Mesenchymal stem cell (in vitro differentiated cells and primary cell): ENCODE results near the gene FKBP11.
A peak's percentile ranks its signal among the peaks of the same experiment; 100 is the strongest.

Experiments
- DNase-seq: peaks from one replicate; pipeline ENCODE4 v3.0.0-alpha.2; 2013
- H2AFZ ChIP-seq: one replicate; pipeline ENCODE4 v1.6.1; 2013; ENCODE audit warnings: low read depth, mild to moderate bottlenecking, control low read depth, inconsistent platforms, low read length, moderate library complexity
- H2AK5ac ChIP-seq: 2 replicates; pipeline ENCODE4 v1.6.1; 2013; ENCODE audit warnings: low read length, moderate library complexity, mild to moderate bottlenecking, inconsistent platforms; ENCODE audit not compliant: severe bottlenecking
- H2BK120ac ChIP-seq: one replicate; pipeline ENCODE4 v1.6.1; 2013; ENCODE audit warnings: low read depth, mild to moderate bottlenecking, inconsistent platforms, low read length, moderate library complexity
- H2BK12ac ChIP-seq, 2 experiments: one replicate each; pipeline ENCODE4 v1.6.1; 2013; ENCODE audit warnings: inconsistent platforms in 2 of 2, low read length in 2 of 2, mild to moderate bottlenecking in 2 of 2, moderate library complexity in 2 of 2, control low read depth in 1 of 2
- H2BK15ac ChIP-seq: one replicate; pipeline ENCODE4 v1.6.1; 2013; ENCODE audit warnings: mild to moderate bottlenecking, low read depth, inconsistent platforms; ENCODE audit not compliant: poor library complexity, severe bottlenecking
- H2BK5ac ChIP-seq: 2 replicates; pipeline ENCODE4 v1.6.1; 2013; ENCODE audit warnings: low read depth, mild to moderate bottlenecking, low read length, control low read depth, inconsistent platforms; ENCODE audit not compliant: poor library complexity, severe bottlenecking
- H3K14ac ChIP-seq, 2 experiments: one replicate each; pipeline ENCODE4 v1.6.1; 2013; ENCODE audit warnings: inconsistent platforms in 2 of 2, low read length in 2 of 2, control low read depth in 1 of 2, mild to moderate bottlenecking in 1 of 2, moderate library complexity in 1 of 2
- H3K18ac ChIP-seq, 2 experiments: one replicate each; pipeline ENCODE4 v1.6.1; 2013; ENCODE audit warnings: inconsistent platforms in 2 of 2, low read length in 2 of 2, control low read depth in 1 of 2, low read depth in 1 of 2, mild to moderate bottlenecking in 1 of 2
- H3K23ac ChIP-seq, 2 experiments: one replicate each; pipeline ENCODE4 v1.6.1; 2013; ENCODE audit warnings: inconsistent platforms in 2 of 2, low read length in 2 of 2, mild to moderate bottlenecking in 2 of 2, moderate library complexity in 2 of 2, control low read depth in 1 of 2
- H3K27ac ChIP-seq: 2 replicates; pipeline ENCODE4 v1.5.1; 2013; ENCODE audit warnings: mild to moderate bottlenecking, moderate library complexity, low read length, control low read depth, inconsistent platforms; ENCODE audit not compliant: poor library complexity, severe bottlenecking
- H3K27me3 ChIP-seq, 2 experiments: 2 replicates each; pipeline versions ENCODE4 v1.6.1 to v1.7.0; 2013; ENCODE audit warnings: low read length in 2 of 2, mild to moderate bottlenecking in 2 of 2, moderate library complexity in 2 of 2, control low read depth in 1 of 2, inconsistent platforms in 1 of 2; ENCODE audit not compliant: control insufficient read depth in 1 of 2, insufficient read depth in 1 of 2
- H3K36me3 ChIP-seq, 2 experiments: 2 replicates each; pipeline versions ENCODE4 v1.6.1 to v1.7.0; 2013; ENCODE audit warnings: low read length in 2 of 2, control low read depth in 1 of 2, inconsistent platforms in 1 of 2, low read depth in 1 of 2, mild to moderate bottlenecking in 1 of 2; ENCODE audit not compliant: insufficient read depth in 2 of 2, control insufficient read depth in 1 of 2
- H3K4ac ChIP-seq, 2 experiments: one replicate each; pipeline ENCODE4 v1.6.1; 2013; ENCODE audit warnings: inconsistent platforms in 2 of 2, low read length in 2 of 2, mild to moderate bottlenecking in 2 of 2, moderate library complexity in 2 of 2, control low read depth in 1 of 2, low read depth in 1 of 2
- H3K4me1 ChIP-seq: 2 replicates; pipeline ENCODE4 v1.6.1; 2013; ENCODE audit warnings: low read depth, low read length, control low read depth; ENCODE audit not compliant: control insufficient read depth, insufficient read depth
- H3K4me2 ChIP-seq: 2 replicates; pipeline ENCODE4 v1.6.1; 2013; ENCODE audit warnings: low read length, mild to moderate bottlenecking, inconsistent platforms; ENCODE audit not compliant: poor library complexity, severe bottlenecking
- H3K4me3 ChIP-seq, 2 experiments: 2 replicates each; pipeline versions ENCODE4 v1.5.1 to v1.7.0; 2013; ENCODE audit warnings: low read length in 2 of 2, mild to moderate bottlenecking in 2 of 2, control low read depth in 1 of 2, low read depth in 1 of 2; ENCODE audit not compliant: insufficient read depth in 1 of 2
- H3K79me1 ChIP-seq: replicated peaks from 2 replicates; pipeline ENCODE4 v1.6.1; 2013; ENCODE audit warnings: mild to moderate bottlenecking, control low read depth, low read length, inconsistent platforms; ENCODE audit not compliant: poor library complexity, severe bottlenecking
- H3K9ac ChIP-seq: 2 replicates; pipeline ENCODE4 v1.7.0; 2013; ENCODE audit warnings: mild to moderate bottlenecking, low read length, moderate library complexity
- H3K9me3 ChIP-seq: 2 replicates; pipeline ENCODE4 v1.7.0; 2013; ENCODE audit warnings: mild to moderate bottlenecking, low read length; ENCODE audit not compliant: control insufficient read depth
- H4K8ac ChIP-seq: one replicate; pipeline ENCODE4 v1.6.1; 2013; ENCODE audit warnings: inconsistent platforms, mild to moderate bottlenecking, low read length, moderate library complexity
- H4K91ac ChIP-seq: one replicate; pipeline ENCODE4 v1.6.1; 2013; ENCODE audit warnings: mild to moderate bottlenecking, low read length, inconsistent platforms
- WGBS: methylation state at CpG from one replicate; pipeline ENCODE4 v1.1.7; 2013; ENCODE audit warnings: mixed read lengths; 5-methylcytosine and 5-hydroxymethylcytosine counted together

The FKBP11 gene

DNA sequence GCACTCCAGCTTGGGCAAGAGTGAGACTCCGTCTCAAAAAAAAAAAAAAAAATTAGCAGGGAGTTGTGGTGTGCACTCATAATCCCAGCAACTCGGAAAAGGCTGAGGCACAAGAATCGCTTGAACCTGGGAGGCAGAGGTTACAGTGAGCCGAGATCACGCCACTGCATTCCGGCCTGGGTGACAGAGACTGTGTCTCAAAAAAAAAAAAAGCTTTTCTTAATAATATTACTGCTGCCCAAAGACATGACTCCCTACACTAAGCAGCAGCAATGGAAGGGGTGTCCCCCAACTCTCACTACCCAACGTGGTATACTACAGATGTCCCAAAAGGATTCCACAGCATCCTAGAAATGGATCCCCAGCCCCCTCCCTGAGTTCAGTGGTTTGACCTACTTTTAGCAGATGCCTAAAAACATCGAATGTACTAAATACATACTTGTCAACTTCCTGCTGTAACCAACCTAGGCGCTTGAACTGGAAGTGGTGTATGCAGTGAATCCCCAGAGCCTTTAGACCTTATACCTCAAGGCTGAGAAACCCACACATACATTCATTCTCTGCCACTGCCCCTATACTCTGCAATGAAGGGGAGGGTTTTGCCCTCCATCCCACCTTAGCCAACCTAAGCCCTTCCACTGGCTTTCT lies 8.5 kb upstream of the FKBP11 start:
- Histone ChIP-seq H3K27me3 (no peaks in the 10 kb centered on the region), H3K23ac (no peak overlapping the region), H2AK5ac (no peak overlapping the region), H3K79me1 (peaks cover 49% of the 10 kb centered on the region), H2BK12ac (no peak overlapping the region), H2BK15ac (no peak overlapping the region), H4K8ac (no peak overlapping the region), H2BK120ac (no peak overlapping the region), H3K14ac (no peak overlapping the region), H3K9me3 (no peaks in the 10 kb centered on the region), H2BK5ac (no peak overlapping the region), H3K4ac (no peak overlapping the region), H3K27ac (no peak overlapping the region), H2AFZ (no peak overlapping the region), H3K9ac (peak overlapping the region; percentile 17), H3K18ac (no peak overlapping the region), H3K36me3 (peaks cover 68 to 82% of the 10 kb centered on the region in 2 experiments), H4K91ac (no peak overlapping the region), H3K4me2 (no peak overlapping the region), H3K4me3 (no peak overlapping the region), H3K4me1 (no peaks in the 10 kb centered on the region)
- 97% methylated on average over 9 of the region's 9 CpGs for WGBS
- no peak for DNase-seq

DNA sequence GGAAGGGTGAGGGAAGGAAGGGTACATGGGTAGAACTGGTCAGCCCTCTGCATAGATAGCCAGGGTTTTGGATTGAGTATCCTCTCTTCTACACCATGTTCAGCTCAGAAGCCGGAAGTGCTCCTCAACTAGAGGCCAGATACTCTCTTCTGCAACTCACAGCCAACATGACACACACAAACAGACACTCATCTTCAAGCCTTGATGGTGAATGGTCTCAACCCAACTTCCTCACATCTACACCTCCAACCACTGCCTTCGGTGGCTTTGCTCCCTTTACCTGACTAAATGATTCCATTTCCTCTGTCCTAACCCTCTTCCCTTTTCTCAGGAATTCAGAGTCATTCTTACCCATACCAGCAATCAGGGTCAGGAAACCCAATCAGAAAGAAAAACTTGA lies 7.6 kb upstream of the FKBP11 start:
- Histone ChIP-seq H3K18ac (no peak overlapping the region), H2BK15ac (no peak overlapping the region), H3K9me3 (no peaks in the 10 kb centered on the region), H3K4me2 (no peak overlapping the region), H3K23ac (peak overlapping the region in 1 of 2 experiments; percentile 64), H3K27me3 (no peaks in the 10 kb centered on the region), H2AFZ (no peak overlapping the region), H2BK120ac (no peak overlapping the region), H3K36me3 (peaks cover 66 to 78% of the 10 kb centered on the region in 2 experiments), H4K8ac (no peak overlapping the region), H3K4me3 (no peak overlapping the region), H2AK5ac (no peak overlapping the region), H3K9ac (no peak overlapping the region), H2BK5ac (no peak overlapping the region), H2BK12ac (no peak overlapping the region), H3K14ac (peak overlapping the region in 1 of 2 experiments; percentile 59), H3K4ac (no peak overlapping the region), H3K79me1 (peaks cover 43% of the 10 kb centered on the region), H3K27ac (no peak overlapping the region), H4K91ac (no peak overlapping the region), H3K4me1 (no peaks in the 10 kb centered on the region)
- no peak for DNase-seq
- 98% methylated on average over 2 of the region's 2 CpGs for WGBS

DNA sequence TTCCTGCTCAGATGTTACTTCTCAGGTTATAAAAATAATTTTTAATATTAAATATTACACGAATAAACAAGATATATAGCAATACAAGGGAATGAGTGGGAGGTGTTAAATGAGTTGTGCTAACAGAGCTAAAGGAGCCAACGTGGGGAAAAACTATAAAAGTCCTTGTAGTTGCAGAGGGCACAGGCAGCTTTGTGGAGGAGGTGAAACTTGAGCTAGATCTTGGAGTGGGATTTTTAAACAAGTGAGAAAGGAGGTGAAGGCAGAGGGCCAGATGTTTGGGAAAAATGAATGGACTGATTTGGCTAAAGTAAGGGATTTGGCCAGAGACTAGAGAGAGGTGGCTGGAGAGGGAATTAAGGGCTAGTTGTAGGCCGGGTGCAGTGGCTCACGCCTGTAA lies 5.2 kb upstream of the FKBP11 start:
- Histone ChIP-seq H2AK5ac (no peak overlapping the region), H3K9me3 (no peaks in the 10 kb centered on the region), H3K14ac (no peak overlapping the region), H4K8ac (no peak overlapping the region), H3K4me3 (no peak overlapping the region), H3K9ac (no peak overlapping the region), H3K4me2 (no peak overlapping the region), H3K18ac (no peak overlapping the region), H3K79me1 (peaks cover 31% of the 10 kb centered on the region), H3K27me3 (no peaks in the 10 kb centered on the region), H3K4ac (no peak overlapping the region), H3K27ac (no peak overlapping the region), H2BK12ac (no peak overlapping the region), H2BK15ac (no peak overlapping the region), H2AFZ (no peak overlapping the region), H2BK120ac (no peak overlapping the region), H3K4me1 (no peaks in the 10 kb centered on the region), H4K91ac (no peak overlapping the region), H3K36me3 (peaks cover 58 to 68% of the 10 kb centered on the region in 2 experiments), H3K23ac (no peak overlapping the region), H2BK5ac (no peak overlapping the region)
- no peak for DNase-seq
- 97% methylated on average over 4 of the region's 4 CpGs for WGBS

DNA sequence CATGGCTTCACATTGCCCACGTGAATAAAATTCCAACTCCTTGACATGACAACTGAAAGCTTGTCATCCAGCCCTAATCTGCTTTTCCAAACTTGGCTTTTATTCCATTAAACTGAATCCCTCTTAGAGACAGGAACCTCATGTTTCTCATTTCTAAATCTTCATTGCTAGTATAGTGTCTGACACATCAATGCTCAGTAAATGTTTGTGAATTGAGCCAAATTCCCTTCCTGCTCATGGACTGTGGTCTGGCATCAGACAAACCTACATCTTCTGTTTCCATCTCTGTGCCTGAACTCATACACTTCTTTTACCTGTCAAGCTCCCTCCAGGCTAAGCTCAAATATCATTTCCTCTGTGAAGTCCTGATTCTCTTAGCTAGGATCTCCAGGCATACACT lies 4.3 kb upstream of the FKBP11 start:
- H2BK120ac ChIP-seq = no peak overlapping the region
- H3K27me3 ChIP-seq = no peaks in the 10 kb centered on the region
- no peak overlapping the region for H3K18ac ChIP-seq

More for the DNA sequence above, 4.3 kb upstream of the FKBP11 start:
- H3K9ac ChIP-seq = no peak overlapping the region
- H3K79me1 ChIP-seq = peaks cover 35% of the 10 kb centered on the region
- no peak overlapping the region for H2BK15ac ChIP-seq
- H3K23ac ChIP-seq = no peak overlapping the region
- H3K36me3 ChIP-seq = peaks cover 62% of the 10 kb centered on the region in 2 experiments
- no peak overlapping the region for H2AK5ac ChIP-seq
- H3K9me3 ChIP-seq = no peaks in the 10 kb centered on the region
- no peak overlapping the region for H4K91ac ChIP-seq
- no peak overlapping the region for H3K4me2 ChIP-seq
- WGBS = 100% methylated on average over 1 of the region's 1 CpG
- H2BK12ac ChIP-seq = no peak overlapping the region
- no peak overlapping the region for H2BK5ac ChIP-seq
- H3K4ac ChIP-seq = no peak overlapping the region
- H3K4me1 ChIP-seq = no peaks in the 10 kb centered on the region
- no peak for DNase-seq
- no peak overlapping the region for H4K8ac ChIP-seq
- no peak overlapping the region for H3K27ac ChIP-seq
- H3K4me3 ChIP-seq = no peak overlapping the region
- no peak overlapping the region for H3K14ac ChIP-seq
- no peak overlapping the region for H2AFZ ChIP-seq
